HG03196 (cell line): ENCODE data around the gene ELK3.
A peak's percentile ranks its signal among the peaks of the same experiment; 100 is the strongest.

Experiments used
- ATAC-seq: cut with Tn5 transposase; IDR thresholded peaks from one replicate; pipeline ENCODE4 v1.9.1; 2021; ENCODE audit not compliant: unreplicated experiment

The ELK3 gene

GRCh38 chr12:96186607-96187301 is 7.4 kb upstream of the ELK3 start:
- ATAC-seq: no peak

DNA sequence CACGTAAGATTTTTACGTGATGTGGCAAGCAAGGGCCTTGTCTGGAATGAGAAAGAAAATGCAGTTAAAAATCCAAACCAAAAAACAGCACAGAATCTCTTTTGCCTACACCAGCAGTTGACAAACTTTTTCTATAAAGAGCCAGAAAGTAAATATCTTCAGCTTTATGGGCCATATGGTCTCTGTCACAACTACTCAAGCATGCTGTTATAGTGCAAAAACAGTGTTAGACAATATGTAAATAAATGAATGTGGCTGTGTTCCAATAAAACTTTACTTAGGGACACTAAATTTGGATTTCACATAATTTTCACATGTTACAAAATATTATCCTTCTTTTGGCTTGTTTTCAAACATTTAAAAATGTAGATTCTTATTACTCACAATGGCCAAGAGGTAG is 6.2 kb upstream of the ELK3 start:
- ATAC-seq: no peak

DNA sequence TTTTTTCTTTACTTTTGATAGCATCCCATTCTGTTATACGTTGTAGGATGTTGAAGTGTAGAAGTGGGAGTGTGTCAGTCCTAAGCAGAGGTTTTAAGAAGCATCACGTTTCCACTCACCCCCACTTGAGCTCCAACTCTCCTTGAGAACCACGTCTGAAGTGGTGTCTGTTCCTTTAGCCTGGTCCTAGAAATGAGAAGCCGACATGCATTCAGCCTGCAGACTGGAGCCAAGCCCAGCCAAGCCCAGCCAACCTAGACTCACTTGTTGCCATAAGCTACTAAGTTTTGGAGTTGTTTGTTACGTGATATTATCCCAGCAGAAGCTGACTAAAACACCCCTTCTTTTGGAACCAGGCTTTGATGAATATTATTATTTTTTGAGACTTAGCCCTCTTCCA is 4.4 kb upstream of the ELK3 start:
- no peak for ATAC-seq

- ATAC-seq: no peak
Measured at GRCh38 chr12:96190413-96191108, 3.6 kb upstream of the ELK3 start.

DNA sequence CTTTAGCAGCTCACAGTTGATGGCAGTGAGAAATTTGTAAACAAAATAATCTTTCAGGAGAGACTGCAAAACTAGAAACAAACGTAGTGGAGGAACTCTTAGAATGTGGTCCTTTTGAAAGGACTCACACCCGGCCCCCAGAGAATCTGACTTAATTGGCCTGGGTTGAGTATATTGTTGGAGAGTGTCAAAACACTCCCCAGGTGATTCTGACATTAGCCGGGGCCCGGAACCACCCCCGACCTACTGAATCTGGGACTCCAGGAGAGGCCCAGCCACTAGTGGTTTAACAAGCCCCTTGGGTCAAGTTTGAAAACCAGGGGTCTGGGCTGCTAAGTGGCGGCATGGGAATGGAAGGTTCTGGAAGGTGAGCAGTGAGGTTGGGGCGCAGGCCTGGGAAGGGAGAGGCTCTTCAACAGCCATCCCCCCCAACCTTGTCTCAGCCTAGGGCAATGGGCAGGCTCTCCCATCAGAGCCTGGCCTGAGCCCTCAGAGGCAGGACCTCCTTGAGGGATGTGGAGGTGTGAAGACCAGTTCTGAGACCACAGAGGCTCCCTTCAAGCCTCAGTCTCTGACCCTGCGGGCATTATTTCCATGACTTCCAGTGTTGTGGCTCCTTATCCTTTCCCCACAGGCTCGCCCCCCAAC is 1.1 kb upstream of the ELK3 start:
- ATAC-seq: no peak

GRCh38 chr12:96194576-96194889 is 358 bp downstream of the ELK3 start:
- ATAC-seq: no peak

- peak; percentile 84 for ATAC-seq
Measured at GRCh38 chr12:96194971-96195844, 1.0 kb downstream of the ELK3 start.

GRCh38 chr12:96195845-96196451 is 1.8 kb downstream of the ELK3 start:
- no peak for ATAC-seq

DNA sequence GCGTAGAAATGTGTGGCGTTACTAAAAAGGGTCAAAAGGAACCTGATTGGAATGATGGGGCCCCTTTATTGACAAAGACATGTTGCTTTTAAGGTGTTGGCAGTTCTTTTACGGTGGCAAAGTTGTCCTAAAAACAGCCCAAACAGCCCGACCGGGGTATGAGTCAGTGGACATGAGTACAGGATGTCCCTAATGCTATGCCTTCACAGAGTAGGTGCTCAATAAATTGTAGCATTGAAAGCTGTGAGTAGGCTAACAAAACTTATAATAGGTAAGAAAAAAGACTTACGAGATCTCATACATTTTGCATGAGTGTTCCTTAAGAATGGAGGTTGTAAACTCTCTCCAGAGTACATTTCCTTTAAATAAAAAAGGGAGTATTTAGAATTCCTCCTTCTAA is 2.6 kb downstream of the ELK3 start:
- no peak for ATAC-seq

GRCh38 chr12:96197503-96198272 is 3.5 kb downstream of the ELK3 start:
- no peak for ATAC-seq

DNA sequence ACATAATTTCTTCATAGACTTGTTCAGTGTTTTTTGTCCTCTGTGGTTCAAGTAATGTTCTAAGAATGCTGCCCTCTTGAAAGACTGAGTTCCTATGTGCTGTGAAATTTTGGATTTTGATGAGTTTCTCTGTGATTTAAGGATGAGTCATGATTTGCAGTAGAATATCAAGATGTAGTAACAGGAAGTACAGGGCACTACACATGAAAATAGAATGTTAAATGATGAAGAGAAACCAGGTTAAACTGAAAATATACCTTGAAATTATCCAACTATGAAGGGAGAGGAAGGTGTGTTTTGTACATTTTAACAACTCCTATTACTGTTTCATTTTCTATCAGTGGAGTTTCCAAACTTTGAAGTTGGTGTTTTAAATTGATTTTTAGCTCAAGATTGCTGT is 4.8 kb downstream of the ELK3 start:
- no peak for ATAC-seq

DNA sequence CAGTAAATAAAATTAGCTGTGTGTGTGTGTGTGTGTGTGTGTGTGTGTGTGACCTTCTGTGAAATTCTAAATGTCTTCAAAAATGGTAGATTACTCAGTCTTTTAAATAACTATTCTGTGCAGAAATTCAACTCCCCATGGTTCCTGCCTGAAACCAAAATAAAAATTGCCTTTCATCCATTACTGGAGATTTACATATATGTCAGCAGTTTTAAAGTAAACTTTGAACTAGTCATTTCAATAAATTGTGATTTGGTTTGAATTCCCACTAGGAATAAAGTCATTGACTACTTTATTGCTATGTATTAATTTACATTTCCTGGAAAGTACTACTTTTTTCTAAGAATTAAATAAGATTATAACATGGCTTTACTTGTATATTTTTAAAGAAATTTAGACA is 5.3 kb downstream of the ELK3 start:
- ATAC-seq: no peak

GRCh38 chr12:96201272-96202227 is 7.4 kb downstream of the ELK3 start:
- ATAC-seq: no peak

GRCh38 chr12:96204381-96204780 is 10.2 kb downstream of the ELK3 start:
- no peak for ATAC-seq

GRCh38 chr12:96205908-96206307 is 11.7 kb downstream of the ELK3 start:
- ATAC-seq: no peak

DNA sequence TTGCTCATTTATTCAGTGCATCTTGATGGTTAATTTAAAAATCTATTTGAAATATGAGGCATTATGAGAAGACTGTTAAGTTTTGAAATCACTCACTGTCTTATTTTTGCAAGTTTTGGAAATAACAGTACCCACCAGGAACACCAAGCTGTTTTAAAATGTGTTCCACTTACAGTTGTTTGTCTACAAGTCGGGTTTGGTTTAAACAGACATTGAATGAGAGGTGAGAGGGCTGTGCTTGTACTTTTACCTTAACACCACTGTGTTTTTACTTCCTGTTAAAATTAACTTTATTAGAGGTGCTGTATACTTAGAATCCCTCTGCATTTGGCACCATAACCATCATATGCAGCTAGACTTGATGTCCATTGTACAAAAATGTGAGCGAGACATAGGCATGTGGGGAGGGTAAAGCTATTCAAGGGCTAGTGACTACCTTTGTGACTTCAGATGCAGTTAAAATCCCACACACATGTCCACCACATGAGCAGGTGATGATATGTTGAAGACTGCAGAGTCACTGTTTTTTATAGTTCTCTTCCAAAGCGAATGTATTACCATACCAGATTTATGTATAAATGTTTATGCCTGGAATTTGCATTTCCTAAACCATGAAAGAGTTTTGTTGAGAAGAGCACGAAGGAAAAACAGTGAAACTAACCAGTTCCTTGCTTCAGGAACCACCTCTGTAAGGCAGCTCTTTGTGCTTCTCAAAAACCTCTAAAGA is 12.9 kb downstream of the ELK3 start:
- no peak for ATAC-seq

GRCh38 chr12:96208346-96208745 is 14.2 kb downstream of the ELK3 start:
- no peak for ATAC-seq

DNA sequence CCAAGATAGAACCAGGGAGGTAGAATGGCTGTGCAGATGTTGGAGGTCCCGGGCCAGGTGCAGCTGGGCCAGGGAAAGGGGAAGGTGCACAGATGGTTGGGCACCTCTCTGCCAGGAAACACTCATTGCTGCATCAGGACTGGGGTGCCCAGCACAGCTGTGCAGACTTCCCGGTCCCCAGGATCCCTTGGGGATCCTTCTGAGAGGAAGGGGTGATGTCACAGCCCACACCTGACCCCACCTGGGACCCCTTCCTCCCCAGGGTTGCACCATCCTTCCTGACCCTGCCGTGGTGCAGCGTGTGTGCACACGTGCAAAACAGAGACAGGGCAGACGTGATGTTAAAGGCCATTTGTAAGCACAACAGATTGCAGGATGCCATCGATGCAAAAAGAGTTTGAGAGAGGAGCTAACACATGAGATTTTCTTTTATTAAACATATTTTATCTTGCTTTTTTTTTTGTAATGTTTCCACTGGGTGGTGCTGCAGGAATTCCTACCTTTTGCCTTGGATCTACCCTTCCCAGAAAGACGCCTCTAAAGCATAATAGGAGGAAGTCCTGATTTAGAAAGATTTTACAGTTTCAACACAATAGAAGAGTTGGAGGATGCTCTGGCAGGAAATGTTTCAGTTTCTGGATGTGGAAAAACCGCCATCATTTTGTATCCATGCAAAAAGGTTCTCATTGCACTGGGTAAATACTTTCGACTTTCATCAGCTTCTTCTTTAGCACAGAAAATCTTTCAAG is 14.8 kb downstream of the ELK3 start:
- ATAC-seq: no peak
